ENCODE data around the gene PRTN3.

Gene PRTN3

DNA sequence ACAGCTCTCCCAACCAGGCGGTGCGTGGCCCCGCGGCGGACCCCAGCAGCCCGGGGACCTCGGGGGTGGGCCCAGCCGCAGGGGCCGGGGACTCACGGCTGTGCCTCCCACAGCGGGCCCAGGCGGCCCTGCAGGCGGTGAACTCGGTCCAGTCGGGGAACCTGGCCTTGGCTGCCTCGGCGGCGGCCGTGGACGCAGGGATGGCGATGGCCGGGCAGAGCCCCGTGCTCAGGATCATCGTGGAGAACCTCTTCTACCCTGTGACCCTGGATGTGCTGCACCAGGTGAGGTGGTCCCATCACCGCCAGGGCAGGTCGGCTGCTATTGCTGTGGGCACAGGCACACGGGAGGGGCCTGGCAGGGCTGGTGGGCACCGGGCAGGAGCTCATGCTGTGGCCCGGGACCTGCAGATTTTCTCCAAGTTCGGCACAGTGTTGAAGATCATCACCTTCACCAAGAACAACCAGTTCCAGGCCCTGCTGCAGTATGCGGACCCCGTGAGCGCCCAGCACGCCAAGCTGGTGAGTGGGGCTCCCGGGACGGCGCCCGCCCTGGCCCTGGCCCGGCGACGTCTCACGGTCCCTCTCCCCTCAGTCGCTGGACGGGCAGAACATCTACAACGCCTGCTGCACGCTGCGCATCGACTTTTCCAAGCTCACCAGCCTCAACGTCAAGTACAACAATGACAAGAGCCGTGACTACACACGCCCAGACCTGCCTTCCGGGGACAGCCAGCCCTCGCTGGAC, 36.2 kb upstream of the PRTN3 start:
- POLR2A ChIA-PET = no interaction called here

DNA sequence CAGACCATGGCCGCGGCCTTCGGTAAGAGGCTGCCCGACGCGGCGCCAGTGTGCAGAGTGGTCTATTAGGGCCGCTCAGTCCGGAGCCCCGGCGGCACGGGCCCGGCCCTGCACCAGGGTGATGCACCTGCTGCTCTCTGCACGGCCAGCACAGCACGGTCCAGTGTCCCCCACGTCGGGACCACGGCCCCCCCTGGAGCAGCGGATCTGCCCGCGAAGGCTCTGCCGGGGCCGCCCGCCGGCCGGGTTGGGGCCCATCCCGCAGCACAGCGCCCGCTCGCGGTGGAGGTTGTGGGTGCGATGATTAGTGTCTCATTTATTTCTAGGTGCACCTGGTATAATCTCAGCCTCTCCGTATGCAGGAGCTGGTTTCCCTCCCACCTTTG, 35.6 kb upstream of the PRTN3 start:
- WGBS (ENCODE audit: insufficient coverage) = 92% methylated on average over 26 of the region's 33 CpGs
- no peak for DNase-seq
- peaks cover 0 to 21% (median 16%) of the 10 kb centered on the region in 4 experiments for H3K4me1 ChIP-seq (ENCODE audit: control extremely low read depth in 1 of 4, control insufficient read depth in 4 of 4, insufficient read depth in 4 of 4, low read length in 3 of 4)
- H3K27me3 ChIP-seq (replicated peaks in 2 of 5; ENCODE audit: control insufficient read depth in 4 of 5, insufficient read depth in 5 of 5, low read length in 4 of 5) = no peaks in the 10 kb centered on the region
- no peak overlapping the region for H3K27ac ChIP-seq (ENCODE audit: insufficient read depth in 1 of 2, low read depth in 1 of 2, low read length in 2 of 2, poor library complexity in 1 of 2, severe bottlenecking in 2 of 2)
- POLR2A ChIA-PET = no interaction called here
- CTCF ChIA-PET = no interaction called here
- H3K36me3 ChIP-seq (ENCODE audit: control insufficient read depth in 4 of 4, insufficient read depth in 4 of 4, low read length in 3 of 4) = peaks cover 11 to 100% (median 67%) of the 10 kb centered on the region in 4 experiments
- no peaks in the 10 kb centered on the region for H3K9me3 ChIP-seq (ENCODE audit: control extremely low read depth in 1 of 5, control insufficient read depth in 4 of 5, insufficient read depth in 2 of 5, low read depth in 1 of 5, low read length in 4 of 5)
- H3K4me3 ChIP-seq (ENCODE audit: control insufficient read depth in 1 of 7, extremely low read depth in 1 of 7, insufficient read depth in 4 of 7, low read depth in 2 of 7, low read length in 6 of 7) = no peak overlapping the region

More for the DNA sequence above, 36.2 kb upstream of the PRTN3 start:
- 96% methylated on average over 46 of the region's 53 CpGs for WGBS (ENCODE audit: insufficient coverage)
- DNase-seq = no peak
- Histone ChIP-seq H3K4me1 (ENCODE audit: control extremely low read depth in 1 of 4, control insufficient read depth in 4 of 4, insufficient read depth in 4 of 4, low read length in 3 of 4) (peaks cover 0 to 26% (median 21%) of the 10 kb centered on the region in 4 experiments), H3K36me3 (ENCODE audit: control insufficient read depth in 4 of 4, insufficient read depth in 4 of 4, low read length in 3 of 4) (peaks cover 11 to 99% (median 63%) of the 10 kb centered on the region in 4 experiments), H3K27ac (ENCODE audit: insufficient read depth in 1 of 2, low read depth in 1 of 2, low read length in 2 of 2, poor library complexity in 1 of 2, severe bottlenecking in 2 of 2) (no peak overlapping the region), H3K4me3 (ENCODE audit: control insufficient read depth in 1 of 7, extremely low read depth in 1 of 7, insufficient read depth in 4 of 7, low read depth in 2 of 7, low read length in 6 of 7) (no peak overlapping the region), H3K27me3 (replicated peaks in 2 of 5; ENCODE audit: control insufficient read depth in 4 of 5, insufficient read depth in 5 of 5, low read length in 4 of 5) (no peaks in the 10 kb centered on the region), H3K9me3 (ENCODE audit: control extremely low read depth in 1 of 5, control insufficient read depth in 4 of 5, insufficient read depth in 2 of 5, low read depth in 1 of 5, low read length in 4 of 5) (no peaks in the 10 kb centered on the region)
- CTCF ChIA-PET = no interaction called here

DNA sequence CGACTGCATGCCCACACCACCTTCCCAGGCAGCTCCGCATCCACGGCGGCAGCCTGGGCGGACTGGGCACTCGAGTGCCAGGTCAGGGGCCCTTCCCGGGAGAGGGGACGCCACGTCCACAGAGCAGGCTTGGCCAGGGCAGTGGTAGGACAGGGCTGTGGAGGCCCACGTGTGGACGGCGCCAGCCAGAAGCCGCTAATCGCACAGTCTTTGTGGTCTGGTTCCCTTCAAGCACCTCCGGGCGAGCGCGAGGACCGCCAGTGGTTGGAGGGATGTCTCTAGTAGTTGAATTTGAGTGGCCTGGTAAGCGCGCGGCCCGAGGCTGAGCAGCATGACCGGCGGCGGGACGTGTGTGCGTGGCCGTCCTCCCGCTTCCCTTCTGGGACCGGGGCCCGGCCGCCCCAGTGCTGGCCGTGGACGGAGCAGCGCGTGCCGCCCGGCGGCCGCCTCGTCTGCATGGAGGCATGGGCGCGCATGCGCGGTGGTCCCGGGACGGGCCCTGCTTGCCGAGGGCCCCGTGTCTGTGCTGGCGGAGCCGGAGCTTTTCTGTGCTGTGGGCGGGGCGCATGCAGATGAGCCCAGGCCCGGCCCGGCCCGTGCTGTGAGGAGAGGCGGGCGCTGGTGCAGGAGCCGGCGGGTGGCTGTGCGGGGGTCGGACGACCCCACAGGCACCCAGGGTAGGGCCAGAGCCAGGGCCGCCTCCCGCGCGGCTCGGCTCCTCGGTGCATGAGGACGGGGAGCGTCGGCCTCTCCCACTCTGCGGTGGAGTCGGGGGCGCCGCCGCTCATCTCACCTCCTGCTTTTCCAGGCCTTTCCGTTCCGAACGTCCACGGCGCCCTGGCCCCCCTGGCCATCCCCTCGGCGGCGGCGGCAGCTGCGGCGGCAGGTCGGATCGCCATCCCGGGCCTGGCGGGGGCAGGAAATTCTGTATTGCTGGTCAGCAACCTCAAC, 34.9 kb upstream of the PRTN3 start:
- no peak for DNase-seq
- ChIA-PET CTCF (interaction anchor here (1.0 kb wide), 1 partner anchor 36 kb away, joined by 3 read pairs; no protein-coding TSS in a partner anchor), POLR2A (no interaction called here)
- Histone ChIP-seq H3K4me3 (ENCODE audit: control insufficient read depth in 1 of 7, extremely low read depth in 1 of 7, insufficient read depth in 4 of 7, low read depth in 2 of 7, low read length in 6 of 7) (no peak overlapping the region), H3K9me3 (ENCODE audit: control extremely low read depth in 1 of 5, control insufficient read depth in 4 of 5, insufficient read depth in 2 of 5, low read depth in 1 of 5, low read length in 4 of 5) (no peaks in the 10 kb centered on the region), H3K36me3 (ENCODE audit: control insufficient read depth in 4 of 4, insufficient read depth in 4 of 4, low read length in 3 of 4) (peaks cover 11 to 100% (median 71%) of the 10 kb centered on the region in 4 experiments), H3K27me3 (replicated peaks in 2 of 5; ENCODE audit: control insufficient read depth in 4 of 5, insufficient read depth in 5 of 5, low read length in 4 of 5) (no peaks in the 10 kb centered on the region), H3K4me1 (ENCODE audit: control extremely low read depth in 1 of 4, control insufficient read depth in 4 of 4, insufficient read depth in 4 of 4, low read length in 3 of 4) (peaks cover 0 to 13% (median 9%) of the 10 kb centered on the region in 4 experiments), H3K27ac (ENCODE audit: insufficient read depth in 1 of 2, low read depth in 1 of 2, low read length in 2 of 2, poor library complexity in 1 of 2, severe bottlenecking in 2 of 2) (no peak overlapping the region)
- 97% methylated on average over 79 of the region's 93 CpGs for WGBS (ENCODE audit: insufficient coverage)

DNA sequence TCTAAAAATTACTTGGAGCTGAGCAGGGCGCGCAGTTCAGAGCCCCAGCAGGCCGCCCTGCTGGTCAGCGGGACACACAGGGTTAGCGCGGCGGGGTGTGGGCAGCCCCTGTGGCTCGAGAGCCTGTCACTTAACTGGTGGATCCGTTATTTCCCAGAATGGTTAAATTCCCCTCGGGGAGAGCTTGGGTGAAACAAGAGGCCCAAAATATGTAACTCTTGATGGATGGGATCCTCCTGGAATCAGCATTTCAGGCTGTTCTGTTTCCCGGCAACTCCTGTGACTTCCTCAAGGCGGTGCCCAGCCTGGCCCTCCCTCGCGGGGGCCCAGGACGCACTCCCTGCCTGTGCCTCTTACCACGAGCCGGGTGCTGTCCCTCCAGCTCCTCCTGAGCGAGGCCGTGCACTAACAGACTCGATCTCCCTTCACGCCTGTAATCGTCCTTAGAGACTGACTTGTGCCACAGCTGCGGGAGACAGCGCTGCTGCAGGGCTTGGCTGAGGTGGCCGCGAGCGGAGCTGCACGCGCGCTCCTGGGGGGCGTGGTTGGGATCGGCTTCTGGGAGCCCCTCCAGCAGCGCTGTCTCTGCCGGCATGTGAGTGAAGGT, 33.9 kb upstream of the PRTN3 start:
- POLR2A ChIA-PET = no interaction called here

DNA sequence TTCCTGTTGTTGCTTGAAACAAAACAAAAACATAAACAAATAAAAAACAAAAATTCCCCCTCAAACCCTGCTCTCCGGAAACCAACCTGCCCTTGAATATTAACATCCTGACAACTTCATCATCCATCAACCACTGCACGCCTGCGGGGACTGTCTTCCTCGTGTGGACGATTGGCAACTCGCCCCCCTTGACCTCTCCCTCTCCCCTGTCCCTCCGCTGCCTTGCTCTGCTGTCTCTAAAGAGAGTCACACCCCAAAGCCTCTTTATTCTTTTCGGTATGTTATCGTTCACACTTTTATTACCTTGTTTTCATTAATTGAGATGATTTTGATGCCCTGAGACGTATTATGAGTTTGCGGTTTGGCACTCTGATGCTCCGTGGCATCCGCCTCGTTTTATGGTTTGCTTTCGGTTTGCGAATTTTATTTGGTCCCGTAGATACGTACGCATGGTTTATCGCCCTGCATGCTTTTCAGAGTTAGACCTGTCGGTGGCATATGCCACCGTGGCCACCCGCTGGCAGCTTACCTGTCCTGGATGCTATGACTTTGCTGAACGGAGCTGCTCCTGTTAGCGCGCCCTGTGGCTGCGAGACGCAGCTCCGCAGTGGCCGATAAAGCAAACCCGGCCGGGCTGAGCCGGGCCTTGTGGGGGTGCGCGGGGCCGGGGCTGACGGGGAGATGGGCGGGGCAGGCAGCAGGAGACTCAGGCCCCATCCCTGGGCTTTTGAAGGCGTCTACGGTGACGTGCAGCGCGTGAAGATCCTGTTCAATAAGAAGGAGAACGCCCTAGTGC, 33.0 kb upstream of the PRTN3 start:
- peaks cover 16 to 96% (median 78%) of the 10 kb centered on the region in 4 experiments for H3K36me3 ChIP-seq (ENCODE audit: control insufficient read depth in 4 of 4, insufficient read depth in 4 of 4, low read length in 3 of 4)
- CTCF ChIA-PET = no interaction called here

More for the DNA sequence above, 33.9 kb upstream of the PRTN3 start:
- Histone ChIP-seq H3K4me1 (ENCODE audit: control extremely low read depth in 1 of 4, control insufficient read depth in 4 of 4, insufficient read depth in 4 of 4, low read length in 3 of 4) (peaks cover 0 to 3% (median 0%) of the 10 kb centered on the region in 4 experiments), H3K27ac (ENCODE audit: insufficient read depth in 1 of 2, low read depth in 1 of 2, low read length in 2 of 2, poor library complexity in 1 of 2, severe bottlenecking in 2 of 2) (no peak overlapping the region), H3K4me3 (ENCODE audit: control insufficient read depth in 1 of 7, extremely low read depth in 1 of 7, insufficient read depth in 4 of 7, low read depth in 2 of 7, low read length in 6 of 7) (no peak overlapping the region), H3K27me3 (replicated peaks in 2 of 5; ENCODE audit: control insufficient read depth in 4 of 5, insufficient read depth in 5 of 5, low read length in 4 of 5) (no peaks in the 10 kb centered on the region), H3K36me3 (ENCODE audit: control insufficient read depth in 4 of 4, insufficient read depth in 4 of 4, low read length in 3 of 4) (peaks cover 13 to 100% (median 75%) of the 10 kb centered on the region in 4 experiments), H3K9me3 (ENCODE audit: control extremely low read depth in 1 of 5, control insufficient read depth in 4 of 5, insufficient read depth in 2 of 5, low read depth in 1 of 5, low read length in 4 of 5) (no peaks in the 10 kb centered on the region)
- 97% methylated on average over 34 of the region's 34 CpGs for WGBS (ENCODE audit: insufficient coverage)
- DNase-seq = no peak
- CTCF ChIA-PET = interaction anchor here (1.0 kb wide), 1 partner anchor 37 kb away, joined by 3 read pairs; no protein-coding TSS in a partner anchor

DNA sequence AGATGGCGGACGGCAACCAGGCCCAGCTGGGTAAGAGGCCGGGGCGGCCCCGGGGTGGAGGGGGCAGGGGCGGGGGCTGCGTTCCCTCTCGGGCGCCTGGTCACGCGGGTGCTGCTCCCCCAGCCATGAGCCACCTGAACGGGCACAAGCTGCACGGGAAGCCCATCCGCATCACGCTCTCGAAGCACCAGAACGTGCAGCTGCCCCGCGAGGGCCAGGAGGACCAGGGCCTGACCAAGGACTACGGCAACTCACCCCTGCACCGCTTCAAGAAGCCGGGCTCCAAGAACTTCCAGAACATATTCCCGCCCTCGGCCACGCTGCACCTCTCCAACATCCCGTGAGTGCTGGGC, 32.4 kb upstream of the PRTN3 start:
- 95% methylated on average over 21 of the region's 26 CpGs for WGBS (ENCODE audit: insufficient coverage)
- H3K27ac ChIP-seq (ENCODE audit: insufficient read depth in 1 of 2, low read depth in 1 of 2, low read length in 2 of 2, poor library complexity in 1 of 2, severe bottlenecking in 2 of 2) = no peak overlapping the region
- CTCF ChIA-PET = no interaction called here

More for the DNA sequence above, 33.0 kb upstream of the PRTN3 start:
- Histone ChIP-seq H3K27ac (ENCODE audit: insufficient read depth in 1 of 2, low read depth in 1 of 2, low read length in 2 of 2, poor library complexity in 1 of 2, severe bottlenecking in 2 of 2) (no peak overlapping the region), H3K9me3 (ENCODE audit: control extremely low read depth in 1 of 5, control insufficient read depth in 4 of 5, insufficient read depth in 2 of 5, low read depth in 1 of 5, low read length in 4 of 5) (no peaks in the 10 kb centered on the region), H3K4me1 (ENCODE audit: control extremely low read depth in 1 of 4, control insufficient read depth in 4 of 4, insufficient read depth in 4 of 4, low read length in 3 of 4) (no peaks in the 10 kb centered on the region), H3K4me3 (ENCODE audit: control insufficient read depth in 1 of 7, extremely low read depth in 1 of 7, insufficient read depth in 4 of 7, low read depth in 2 of 7, low read length in 6 of 7) (no peak overlapping the region), H3K27me3 (replicated peaks in 2 of 5; ENCODE audit: control insufficient read depth in 4 of 5, insufficient read depth in 5 of 5, low read length in 4 of 5) (no peaks in the 10 kb centered on the region)
- DNase-seq = no peak
- POLR2A ChIA-PET = no interaction called here
- 98% methylated on average over 38 of the region's 44 CpGs for WGBS (ENCODE audit: insufficient coverage)

More for the DNA sequence above, 32.4 kb upstream of the PRTN3 start:
- Histone ChIP-seq H3K4me3 (ENCODE audit: control insufficient read depth in 1 of 7, extremely low read depth in 1 of 7, insufficient read depth in 4 of 7, low read depth in 2 of 7, low read length in 6 of 7) (no peak overlapping the region), H3K4me1 (ENCODE audit: control extremely low read depth in 1 of 4, control insufficient read depth in 4 of 4, insufficient read depth in 4 of 4, low read length in 3 of 4) (no peaks in the 10 kb centered on the region), H3K36me3 (ENCODE audit: control insufficient read depth in 4 of 4, insufficient read depth in 4 of 4, low read length in 3 of 4) (peaks cover 16 to 98% (median 73%) of the 10 kb centered on the region in 4 experiments), H3K27me3 (replicated peaks in 2 of 5; ENCODE audit: control insufficient read depth in 4 of 5, insufficient read depth in 5 of 5, low read length in 4 of 5) (no peaks in the 10 kb centered on the region), H3K9me3 (ENCODE audit: control extremely low read depth in 1 of 5, control insufficient read depth in 4 of 5, insufficient read depth in 2 of 5, low read depth in 1 of 5, low read length in 4 of 5) (no peaks in the 10 kb centered on the region)
- POLR2A ChIA-PET = no interaction called here
- DNase-seq = no peak

Measured in common myeloid progenitor, CD34-positive (primary cell).